GM06990 (cell line): ENCODE measurements around the gene STRADB.
"Not testable (repeated sequence)": the region's sequence is repeated elsewhere in the genome, so short reads cannot be mapped to it uniquely, and the experiment has no call there.

Source experiments
- DNase-seq: peaks from one replicate; pipeline ENCODE4 v3.0.0-alpha.2; 2011; ENCODE audit not compliant: insufficient read length; ENCODE audit errors: extremely low read depth
- H3K27me3 ChIP-seq: replicated peaks from 2 replicates; pipeline ENCODE4 v1.6.0; 2011; ENCODE audit warnings: low read length; ENCODE audit not compliant: control insufficient read depth, insufficient read depth
- H3K36me3 ChIP-seq: 2 replicates; pipeline ENCODE4 v1.5.1; 2011; ENCODE audit warnings: low read length; ENCODE audit not compliant: control insufficient read depth, insufficient read depth
- H3K4me3 ChIP-seq: replicated peaks from 2 replicates; pipeline ENCODE4 v1.5.1; 2011; ENCODE audit warnings: low read depth, mild to moderate bottlenecking, control low read depth, low read length
- CTCF ChIP-seq: IDR thresholded peaks from 2 replicates; pipeline ENCODE4 v1.5.1; 2011; ENCODE audit warnings: low read length, control low read depth, mild to moderate bottlenecking, inconsistent platforms; ENCODE audit not compliant: insufficient read depth, poor library complexity, severe bottlenecking

STRADB gene

DNA sequence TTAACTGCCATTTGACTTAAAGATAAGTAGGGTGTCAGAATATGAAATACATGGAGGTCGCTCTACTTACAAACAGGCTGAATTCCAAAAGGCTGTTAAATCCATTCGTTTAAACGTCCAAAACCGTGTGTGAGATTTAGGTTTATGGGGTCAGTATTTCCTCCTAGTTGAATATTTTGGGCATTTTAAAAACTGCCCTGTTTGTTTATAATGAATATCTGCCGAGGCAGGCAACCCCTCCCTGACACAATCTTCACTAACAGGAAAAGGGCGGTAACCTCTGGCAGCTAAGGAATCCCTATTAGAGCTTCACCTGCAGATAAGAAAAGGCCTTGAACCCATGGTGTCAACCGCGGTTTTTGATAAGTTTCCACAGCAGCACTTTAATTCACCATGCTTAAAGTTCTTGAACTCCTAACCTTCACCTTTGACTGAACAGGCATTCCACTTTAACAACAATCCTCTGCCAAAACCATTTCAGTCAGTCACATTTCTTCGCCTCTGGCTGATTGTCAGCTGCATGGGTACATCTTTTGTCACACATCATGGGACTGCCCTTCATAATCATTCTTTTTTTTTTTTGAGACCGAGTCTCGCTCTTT, 18.0 kb upstream of the STRADB start:
- Histone ChIP-seq H3K27me3 (no peaks in the 10 kb centered on the region), H3K36me3 (no peaks in the 10 kb centered on the region), H3K4me3 (no peak overlapping the region)
- no peak for DNase-seq
- TF ChIP-seq CTCF: no peak

- H3K36me3 ChIP-seq: no peaks in the 10 kb centered on the region
- no peak overlapping the region for H3K4me3 ChIP-seq
- no peak for DNase-seq
- H3K27me3 ChIP-seq: no peaks in the 10 kb centered on the region
- TF ChIP-seq CTCF: no peak
These were observed 15.4 kb upstream of the STRADB start for GRCh38 chr2:201436141-201436540.

DNA sequence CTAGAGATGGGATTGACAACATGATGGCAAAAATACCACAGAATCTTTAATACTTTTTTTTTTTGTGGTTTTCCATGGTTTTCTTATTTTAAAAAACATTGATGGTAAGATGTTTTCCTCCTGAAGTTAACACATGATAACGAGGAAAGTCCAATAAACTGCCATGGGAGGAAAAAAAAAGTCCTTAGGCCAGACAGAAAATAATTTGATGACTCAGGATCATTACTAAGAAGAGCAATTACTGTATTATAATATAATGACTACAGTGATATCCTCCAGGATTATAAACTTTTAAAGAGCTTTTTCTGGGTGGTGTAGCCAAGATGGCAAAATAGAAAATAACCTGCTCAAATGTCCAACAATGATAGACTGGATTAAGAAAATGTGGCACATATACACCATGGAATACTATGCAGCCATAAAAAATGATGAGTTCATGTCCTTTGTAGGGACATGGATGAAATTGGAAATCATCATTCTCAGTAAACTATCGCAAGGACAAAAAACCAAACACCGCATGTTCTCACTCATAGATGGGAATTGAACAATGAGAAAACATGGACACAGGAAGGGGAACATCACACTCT, 12.1 kb upstream of the STRADB start:
- not testable (repeated sequence) for H3K27me3 ChIP-seq, H3K36me3 ChIP-seq, H3K4me3 ChIP-seq, DNase-seq

- no peak overlapping the region for H3K4me3 ChIP-seq
- no peaks in the 10 kb centered on the region for H3K27me3 ChIP-seq
- no peaks in the 10 kb centered on the region for H3K36me3 ChIP-seq
- DNase-seq: no peak
- TF ChIP-seq CTCF: no peak
These were observed 11.4 kb upstream of the STRADB start for GRCh38 chr2:201440182-201440581.

DNA sequence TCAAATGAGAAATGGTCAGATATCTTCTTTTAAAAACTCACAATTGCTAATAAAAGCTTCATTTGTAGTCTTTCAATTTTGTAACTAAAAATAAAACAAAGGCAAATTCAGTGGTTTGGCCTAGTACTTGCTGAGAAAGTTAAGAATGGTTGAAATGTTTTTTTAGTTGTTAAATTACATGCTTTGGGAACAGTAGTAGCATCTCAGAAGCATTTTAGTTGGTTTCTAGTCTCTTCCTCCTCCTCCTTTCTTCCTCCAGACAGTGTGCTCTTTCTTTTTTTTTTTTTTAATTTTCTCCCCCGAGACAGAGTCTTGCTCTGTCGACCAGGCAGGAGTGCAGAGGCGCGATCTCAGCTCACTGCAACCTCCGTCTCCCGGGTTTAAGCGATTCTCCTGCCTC, 10.1 kb upstream of the STRADB start:
- Histone ChIP-seq H3K27me3 (no peaks in the 10 kb centered on the region), H3K36me3 (no peaks in the 10 kb centered on the region), H3K4me3 (no peak overlapping the region; the same call in 1 of the 2 replicates)
- TF ChIP-seq CTCF: no peak
- no peak for DNase-seq

- Histone ChIP-seq H3K4me3 (no peak overlapping the region), H3K36me3 (no peaks in the 10 kb centered on the region), H3K27me3 (no peaks in the 10 kb centered on the region)
- no peak for DNase-seq
- TF ChIP-seq CTCF: no peak
These were observed 6.6 kb upstream of the STRADB start for GRCh38 chr2:201444746-201445465.
